Bronchial epithelial cell (primary cell): ENCODE data around the gene LACRT. TPM values are rescaled to one million over a fixed set of nuclear protein-coding genes. Genes with fewer than 3 reads are reported as not detected.
A peak's percentile ranks its signal among the peaks of the same experiment; 100 is the strongest.

Experiments used
- DNase-seq: peaks from one replicate; pipeline ENCODE4 v3.0.0-alpha.2; 2010; ENCODE audit warnings: low read depth
- FAIRE-seq: peaks from 2 replicates; lab custom pipeline; 2011; peaks lifted over from hg19 to GRCh38; lab: Jason Lieb, UNC
- H3K27me3 ChIP-seq: 2 replicates; pipeline ENCODE4 v1.5.1; 2011; ENCODE audit warnings: low read length; ENCODE audit not compliant: control insufficient read depth, insufficient read depth
- H3K36me3 ChIP-seq: 2 replicates; pipeline ENCODE4 v1.5.1; 2011; ENCODE audit warnings: low read length; ENCODE audit not compliant: control insufficient read depth, insufficient read depth
- H3K4me3 ChIP-seq: 2 replicates; pipeline ENCODE4 v1.5.1; 2011; ENCODE audit warnings: mild to moderate bottlenecking, low read depth, low read length, control low read depth
- total RNA-seq: library from RNA; depleted of rRNA; stranded (reverse); fragments of >200 nt; gene quantifications from 2 replicates; pipeline ENCODE4 v1.2.1, GENCODE V29; 2014
- TF ChIP-seq, protein P1 (sequence below): IDR thresholded peaks from 2 replicates; pipeline ENCODE4 v1.5.1; 2011; ENCODE audit warnings: mild to moderate bottlenecking, moderate library complexity, low read length, control low read depth, inconsistent platforms; ENCODE audit not compliant: insufficient read depth, severe bottlenecking

The LACRT gene
- total RNA-seq, 1 donor from 2014 or later: not detected

DNA sequence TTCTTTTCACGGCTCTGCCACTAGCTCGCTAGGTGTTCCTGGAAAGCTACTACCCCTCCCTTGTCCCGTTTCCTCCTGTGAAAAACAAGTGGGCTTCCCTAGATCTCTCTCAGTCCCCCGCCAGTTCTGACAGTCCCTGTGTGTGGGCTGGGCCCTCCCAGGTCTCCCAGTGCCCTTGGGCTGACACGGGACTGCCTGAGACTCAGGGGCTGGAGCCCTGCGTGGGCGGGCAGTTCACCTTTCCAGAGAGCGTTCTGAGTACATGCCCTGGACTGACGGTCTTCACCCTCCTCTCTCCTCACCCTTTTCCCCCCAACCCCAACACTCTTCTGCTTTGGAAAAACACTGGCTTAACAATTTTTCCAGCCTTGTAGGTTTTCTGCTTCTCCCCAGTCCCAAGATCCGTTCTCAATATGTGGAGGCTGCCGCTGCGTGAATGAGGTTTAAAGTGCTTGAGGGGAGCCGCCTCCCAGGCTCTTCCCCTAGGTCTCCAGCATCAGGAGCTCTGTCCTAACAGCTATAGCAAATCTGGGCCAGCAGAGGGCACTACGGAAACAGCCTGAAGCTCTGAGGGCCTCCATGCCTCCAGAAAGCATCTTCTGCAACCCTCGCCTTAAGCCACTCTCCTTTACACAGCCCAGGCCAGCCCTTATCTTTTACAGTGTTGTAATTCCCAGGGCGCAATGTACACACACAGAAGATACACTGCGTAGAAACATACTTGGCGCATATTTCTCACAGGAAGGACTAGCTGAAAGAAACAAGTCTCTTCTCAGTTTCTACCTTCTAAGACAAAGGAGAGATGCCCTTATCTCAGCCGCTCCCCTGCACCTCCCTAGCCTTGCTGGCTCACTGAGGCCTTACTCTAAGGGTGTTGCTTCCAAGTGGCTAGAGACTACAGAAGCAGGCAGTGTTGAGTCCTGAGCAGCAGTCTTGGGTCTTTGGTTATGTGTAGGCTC lies 23.9 kb upstream of the LACRT start:
- FAIRE-seq (no peak), DNase-seq (peak; percentile 29)
- peaks cover 3% of the 10 kb centered on the region for H3K27me3 ChIP-seq
- no peaks in the 10 kb centered on the region for H3K36me3 ChIP-seq
- TF ChIP-seq, protein P1, sequence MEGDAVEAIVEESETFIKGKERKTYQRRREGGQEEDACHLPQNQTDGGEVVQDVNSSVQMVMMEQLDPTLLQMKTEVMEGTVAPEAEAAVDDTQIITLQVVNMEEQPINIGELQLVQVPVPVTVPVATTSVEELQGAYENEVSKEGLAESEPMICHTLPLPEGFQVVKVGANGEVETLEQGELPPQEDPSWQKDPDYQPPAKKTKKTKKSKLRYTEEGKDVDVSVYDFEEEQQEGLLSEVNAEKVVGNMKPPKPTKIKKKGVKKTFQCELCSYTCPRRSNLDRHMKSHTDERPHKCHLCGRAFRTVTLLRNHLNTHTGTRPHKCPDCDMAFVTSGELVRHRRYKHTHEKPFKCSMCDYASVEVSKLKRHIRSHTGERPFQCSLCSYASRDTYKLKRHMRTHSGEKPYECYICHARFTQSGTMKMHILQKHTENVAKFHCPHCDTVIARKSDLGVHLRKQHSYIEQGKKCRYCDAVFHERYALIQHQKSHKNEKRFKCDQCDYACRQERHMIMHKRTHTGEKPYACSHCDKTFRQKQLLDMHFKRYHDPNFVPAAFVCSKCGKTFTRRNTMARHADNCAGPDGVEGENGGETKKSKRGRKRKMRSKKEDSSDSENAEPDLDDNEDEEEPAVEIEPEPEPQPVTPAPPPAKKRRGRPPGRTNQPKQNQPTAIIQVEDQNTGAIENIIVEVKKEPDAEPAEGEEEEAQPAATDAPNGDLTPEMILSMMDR: peak; percentile 72
- H3K4me3 ChIP-seq: no peak overlapping the region

DNA sequence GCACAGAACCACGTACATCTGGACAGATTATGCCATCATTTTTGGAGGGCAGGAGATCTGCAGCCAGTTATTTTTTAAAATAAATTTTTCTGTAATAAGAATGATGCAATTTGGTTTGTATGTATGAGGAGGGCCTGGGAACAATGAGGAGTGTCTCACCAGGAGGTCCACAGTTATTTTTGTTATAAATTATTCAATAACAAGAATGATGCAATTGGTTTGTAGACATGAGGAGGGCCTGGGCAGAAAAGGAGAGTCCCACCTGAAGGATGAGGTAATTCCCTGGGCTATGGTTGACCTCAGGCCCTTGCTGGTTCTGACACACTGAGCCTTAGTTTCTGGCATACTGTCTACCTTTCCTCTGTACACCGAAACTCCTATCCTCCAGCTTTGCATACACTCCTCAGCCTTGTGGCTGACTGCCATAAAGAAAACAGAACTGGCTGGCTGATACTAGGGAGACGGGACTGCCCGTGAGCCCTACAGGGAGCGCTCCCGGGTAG lies 22.5 kb upstream of the LACRT start:
- TF ChIP-seq, protein P1: no peak
- no peaks in the 10 kb centered on the region for H3K36me3 ChIP-seq
- no peak for DNase-seq
- H3K4me3 ChIP-seq: no peak overlapping the region
- no peak for FAIRE-seq
- peaks cover 5% of the 10 kb centered on the region for H3K27me3 ChIP-seq

DNA sequence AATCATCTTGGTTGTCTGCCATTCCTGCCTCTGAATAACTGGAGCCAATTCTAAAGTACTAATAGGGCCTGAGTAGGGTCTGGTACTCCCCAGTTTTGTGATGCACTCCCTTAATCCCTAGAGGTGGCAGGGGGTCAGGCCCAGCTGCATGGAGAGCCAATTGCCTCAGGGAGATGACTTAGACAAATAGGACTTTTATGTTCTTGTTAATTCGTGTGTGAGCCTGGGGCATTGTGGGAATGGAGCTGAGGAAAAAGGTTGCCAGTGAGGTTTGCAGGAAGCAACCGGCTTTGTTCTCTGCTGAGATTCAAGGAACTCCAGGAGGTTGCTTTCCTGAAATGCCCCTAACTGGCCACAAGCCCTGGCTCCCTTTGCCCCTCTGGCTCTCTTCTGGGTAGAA lies 20.2 kb upstream of the LACRT start:
- no peak for FAIRE-seq

DNA sequence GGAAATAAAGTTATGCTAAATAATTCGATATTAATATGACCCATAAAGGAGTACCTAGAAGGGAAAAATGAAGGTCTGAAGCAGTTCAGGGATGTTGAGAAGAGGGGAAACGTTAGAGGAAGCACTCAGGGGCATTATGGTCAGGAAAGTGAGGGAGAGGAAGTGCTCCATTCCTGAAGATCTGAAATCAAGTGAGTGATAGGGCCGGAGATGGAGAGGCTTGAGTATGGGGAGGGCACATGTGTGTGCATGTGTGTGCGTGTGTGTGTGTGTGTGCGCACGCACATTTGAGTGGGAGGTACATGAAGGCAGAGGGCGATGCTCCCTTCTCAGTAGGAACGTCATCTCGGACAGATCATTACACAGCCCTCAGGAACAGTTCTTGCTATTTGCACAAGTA lies 18.3 kb upstream of the LACRT start:
- TF ChIP-seq, protein P1: no peak
- no peaks in the 10 kb centered on the region for H3K36me3 ChIP-seq
- peaks cover 6% of the 10 kb centered on the region for H3K27me3 ChIP-seq
- DNase-seq (no peak), FAIRE-seq (no peak)
- H3K4me3 ChIP-seq: no peak overlapping the region

More for the DNA sequence above, 20.2 kb upstream of the LACRT start:
- peaks cover 5% of the 10 kb centered on the region for H3K27me3 ChIP-seq
- no peak overlapping the region for H3K4me3 ChIP-seq
- no peaks in the 10 kb centered on the region for H3K36me3 ChIP-seq
- TF ChIP-seq, protein P1: no peak
- DNase-seq: no peak

DNA sequence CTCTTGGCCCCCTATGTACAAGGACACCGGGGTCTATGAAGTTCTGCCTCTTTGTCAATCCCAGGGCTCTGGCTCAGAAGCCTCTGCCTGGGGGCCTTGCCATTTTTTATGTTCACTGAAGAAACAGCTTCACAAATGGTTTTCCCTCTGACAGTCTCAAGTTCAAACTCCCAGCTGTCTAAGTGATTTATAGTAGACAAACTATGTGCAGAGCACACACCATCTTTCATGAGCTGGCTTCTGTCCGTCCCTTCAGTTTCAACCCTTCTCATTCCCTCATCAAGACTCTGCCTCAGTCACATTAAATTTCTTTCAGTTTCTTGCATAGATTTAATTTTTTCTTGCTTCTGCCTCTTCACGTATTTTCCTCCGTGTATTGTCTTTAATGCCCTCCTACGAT lies 16.2 kb upstream of the LACRT start:
- H3K27me3 ChIP-seq: peaks cover 6% of the 10 kb centered on the region
- no peaks in the 10 kb centered on the region for H3K36me3 ChIP-seq
- FAIRE-seq (no peak), DNase-seq (no peak)
- TF ChIP-seq, protein P1: no peak
- H3K4me3 ChIP-seq: no peak overlapping the region
